ENCODE results near the gene SCMH1.

GRCh38 chr1:40997096-40997495 lies 245.0 kb downstream of the SCMH1 start:
- TF ChIP-seq ZNF549 (tag by site-specific recombination; IDR thresholded peaks at IDR 0.05) (no peak), REST (tag by site-specific recombination; IDR thresholded peaks at IDR 0.05) (no peak), ZNF48 (tag by site-specific recombination; IDR thresholded peaks at IDR 0.05) (no peak), INSM2 (tag by site-specific recombination; IDR thresholded peaks at IDR 0.05) (no peak), CTCF (tag by site-specific recombination; IDR thresholded peaks at IDR 0.05) (no peak), ATF2 (tag by site-specific recombination; IDR thresholded peaks at IDR 0.05; ENCODE audit: low read depth) (no peak)
